ENCODE measurements around the gene TNFAIP3. TPM values are rescaled to one million over a fixed set of nuclear protein-coding genes. Genes with fewer than 3 reads are reported as not detected.
"Not testable (repeated sequence)": the region's sequence is repeated elsewhere in the genome, so short reads cannot be mapped to it uniquely, and the experiment has no call there.

TNFAIP3 gene
- polyA plus RNA-seq, 3 donors: 7.9 to 9.2 (median 8.5) TPM

- DNase-seq: no peak
These were observed 11.0 kb downstream of the TNFAIP3 start for GRCh38 chr6:137878029-137878428.

- peak; percentile 49 for DNase-seq
These were observed 11.6 kb downstream of the TNFAIP3 start for GRCh38 chr6:137878486-137879285.

GRCh38 chr6:137879299-137879698, 12.2 kb downstream of the TNFAIP3 start:
- DNase-seq: no peak

- no peak for DNase-seq
These were observed 13.1 kb downstream of the TNFAIP3 start for GRCh38 chr6:137879885-137880745.

GRCh38 chr6:137880746-137881521, 13.9 kb downstream of the TNFAIP3 start:
- DNase-seq: no peak

GRCh38 chr6:137881522-137881886, 14.4 kb downstream of the TNFAIP3 start:
- no peak for DNase-seq

- DNase-seq: no peak
These were observed 15.3 kb downstream of the TNFAIP3 start for GRCh38 chr6:137882225-137882961.

GRCh38 chr6:137883400-137884148, 16.5 kb downstream of the TNFAIP3 start:
- DNase-seq: no peak

GRCh38 chr6:137884149-137884909, 17.3 kb downstream of the TNFAIP3 start:
- no peak for DNase-seq

GRCh38 chr6:137884910-137885229, 17.8 kb downstream of the TNFAIP3 start:
- not testable (repeated sequence) for DNase-seq

GRCh38 chr6:137886226-137886625, 19.2 kb downstream of the TNFAIP3 start:
- not testable (repeated sequence) for DNase-seq

- DNase-seq: no peak
These were observed 24.0 kb downstream of the TNFAIP3 start for GRCh38 chr6:137890983-137891537.

- DNase-seq: no peak
These were observed 25.2 kb downstream of the TNFAIP3 start for GRCh38 chr6:137892271-137892708.

GRCh38 chr6:137893181-137893580, 26.1 kb downstream of the TNFAIP3 start:
- no peak for DNase-seq

- DNase-seq: no peak
These were observed 26.7 kb downstream of the TNFAIP3 start for GRCh38 chr6:137893726-137894125.

GRCh38 chr6:137894378-137894777, 27.3 kb downstream of the TNFAIP3 start:
- not testable (repeated sequence) for DNase-seq

- no peak for DNase-seq
These were observed 27.8 kb downstream of the TNFAIP3 start for GRCh38 chr6:137894779-137895385.

GRCh38 chr6:137896647-137897046, 29.6 kb downstream of the TNFAIP3 start:
- no peak for DNase-seq

GRCh38 chr6:137900815-137901214, 33.8 kb downstream of the TNFAIP3 start:
- no peak for DNase-seq
